CD4-positive, alpha-beta T cell (primary cell): ENCODE results near the gene GALNT10. TPM values are rescaled to one million over a fixed set of nuclear protein-coding genes. Genes with fewer than 3 reads are reported as not detected.
A peak's percentile ranks its signal among the peaks of the same experiment; 100 is the strongest.

Source experiments
- ATAC-seq: fragments of 200-7000 bp; cut with Tn5 transposase; one replicate; pipeline ENCODE4 v1.10.0; 2022; ENCODE audit warnings: mild to moderate bottlenecking; ENCODE audit not compliant: poor library complexity
- CTCF ChIA-PET: fragments of 350-600 bp; sonication (Branson Sonifier 250); formaldehyde crosslinking; loops from one replicate; lab custom pipeline; 2021; ENCODE audit warnings: antibody characterized with exemption, inconsistent platforms; lab: Charles Lee
- POLR2A ChIA-PET: fragments of 350-600 bp; sonication (Branson Sonifier 250); formaldehyde crosslinking; loops from one replicate; lab custom pipeline; 2021; ENCODE audit warnings: antibody characterized with exemption, inconsistent platforms; lab: Charles Lee
- DNase-seq, 14 experiments: peaks; one replicate each; pipeline ENCODE4 v3.0.0-alpha.2; 2013 to 2020; ENCODE audit warnings: mixed read lengths in 2 of 14
- H3K27ac ChIP-seq, 2 donors: one replicate each; pipeline versions ENCODE4 v1.5.1 to v1.7.0; 2013; ENCODE audit warnings: low read length in 2 of 2, low read depth in 1 of 2, mild to moderate bottlenecking in 1 of 2
- H3K27me3 ChIP-seq, 2 experiments: 1 replicate in 1 of 2; 2 replicates in 1 of 2; pipeline versions ENCODE4 v1.6.1 to v1.7.0; 2013; ENCODE audit warnings: low read length in 2 of 2, control low read depth in 1 of 2, mild to moderate bottlenecking in 1 of 2, moderate library complexity in 1 of 2; ENCODE audit not compliant: insufficient read depth in 2 of 2, control insufficient read depth in 1 of 2
- H3K36me3 ChIP-seq: one replicate; pipeline ENCODE4 v1.6.1; 2013; ENCODE audit warnings: low read length, control low read depth; ENCODE audit not compliant: insufficient read depth
- H3K4me1 ChIP-seq: one replicate; pipeline ENCODE4 v1.6.1; 2013; ENCODE audit warnings: low read length, control low read depth; ENCODE audit not compliant: insufficient read depth
- H3K4me3 ChIP-seq: one replicate; pipeline ENCODE4 v1.5.1; 2013; ENCODE audit warnings: mild to moderate bottlenecking, low read length, moderate library complexity
- H3K9me3 ChIP-seq, 2 experiments: 1 replicate in 1 of 2; 2 replicates in 1 of 2; pipeline versions ENCODE4 v1.6.1 to v1.7.0; 2013; ENCODE audit warnings: low read length in 2 of 2, mild to moderate bottlenecking in 2 of 2, control low read depth in 1 of 2, moderate library complexity in 1 of 2; ENCODE audit not compliant: control insufficient read depth in 1 of 2, insufficient read depth in 1 of 2
- H3K27ac Mint-ChIP-seq: one replicate; pipeline ENCODE4 v1.8.0; 2020; ENCODE audit warnings: mixed read lengths
- H3K27me3 Mint-ChIP-seq: one replicate; pipeline ENCODE4 v1.8.0; 2021; ENCODE audit warnings: mixed read lengths
- H3K36me3 Mint-ChIP-seq: one replicate; pipeline ENCODE4 v1.8.0; 2021; ENCODE audit warnings: low read depth, mixed read lengths
- H3K4me1 Mint-ChIP-seq: one replicate; pipeline ENCODE4 v1.8.0; 2021; ENCODE audit warnings: low read depth, mixed read lengths
- H3K4me3 Mint-ChIP-seq: one replicate; pipeline ENCODE4 v1.8.0; 2020; ENCODE audit warnings: mild to moderate bottlenecking, mixed read lengths
- H3K9me3 Mint-ChIP-seq: one replicate; pipeline ENCODE4 v1.8.0; 2020; ENCODE audit warnings: mixed read lengths
- CTCF ChIP-seq: fragments of 200-600 bp; IDR thresholded peaks from one replicate; pipeline ENCODE4 v1.8.0; 2022; ENCODE audit warnings: antibody characterized with exemption, mild to moderate bottlenecking
- intact Hi-C, 2 experiments: fragments of 100-400 bp; cut with DNase I in 1 of 2; cut with micrococcal nuclease in 1 of 2; formaldehyde crosslinking; loops; one replicate each; pipeline versions ENCODE4 v1.15.1 to v1.9.0; 2023 to 2025; cut with DNase I, micrococcal nuclease
- total RNA-seq, 174 experiments: library from RNA in 2 of 174; stranded (reverse) in 2 of 174; gene quantifications; one replicate each; pipeline ENCODE4 v1.2.3 and lab custom pipeline; 2021 to 2026

The GALNT10 gene
- total RNA-seq, 2 experiments from 2014 or later = 21.7 to 23.0 TPM

DNA sequence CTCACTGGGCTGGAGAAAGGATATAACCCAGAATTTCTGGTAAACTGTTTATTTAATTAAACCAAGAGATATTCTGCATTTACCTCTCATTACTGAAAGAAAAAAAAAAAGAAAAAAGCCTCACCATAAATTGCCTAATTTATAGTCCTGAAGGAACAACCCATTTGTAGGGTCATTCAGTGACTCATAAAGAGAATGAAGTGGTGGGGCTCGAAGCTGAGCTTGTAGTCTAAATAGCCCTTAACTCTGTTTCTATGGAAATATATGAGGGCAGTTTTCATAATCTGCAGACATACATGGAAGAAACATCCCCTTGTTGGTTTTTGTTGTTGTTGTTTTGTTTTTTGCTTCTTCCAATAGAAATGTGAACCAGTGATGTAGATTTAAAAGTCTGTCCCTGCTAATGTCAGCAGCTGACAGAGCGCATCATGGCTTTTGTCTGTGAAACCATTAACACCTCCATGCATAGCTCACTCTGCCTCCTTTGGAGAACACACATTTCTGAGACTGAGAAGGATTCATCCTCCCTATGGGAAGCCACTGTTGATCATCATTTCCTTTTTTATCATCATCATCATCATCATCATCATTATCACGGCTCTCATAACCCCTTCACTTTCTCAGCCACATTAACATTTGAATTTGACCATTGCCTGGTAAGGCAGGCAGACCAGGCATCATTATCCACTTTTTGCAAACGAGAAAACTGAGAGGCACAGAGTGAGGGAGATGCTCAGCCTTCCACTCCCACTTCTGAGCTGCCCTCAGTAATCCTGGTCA, 187.4 kb downstream of the GALNT10 start:
- Mint-ChIP-seq H3K9me3 (no peaks in the 10 kb centered on the region), H3K36me3 (peaks cover 65% of the 10 kb centered on the region), H3K27me3 (no peaks in the 10 kb centered on the region), H3K4me3 (no peak overlapping the region), H3K27ac (no peak overlapping the region), H3K4me1 (no peaks in the 10 kb centered on the region)
- Histone ChIP-seq H3K4me3 (no peak overlapping the region), H3K36me3 (peaks cover 65% of the 10 kb centered on the region), H3K27me3 (no peaks in the 10 kb centered on the region), H3K4me1 (no peaks in the 10 kb centered on the region), H3K27ac (no peak overlapping the region), H3K9me3 (no peaks in the 10 kb centered on the region)
- ChIA-PET CTCF (no interaction called here), POLR2A (no interaction called here)
- TF ChIP-seq CTCF = no peak
- intact Hi-C loops = no loop called here
- ATAC-seq (no peak), DNase-seq (no peak)

DNA sequence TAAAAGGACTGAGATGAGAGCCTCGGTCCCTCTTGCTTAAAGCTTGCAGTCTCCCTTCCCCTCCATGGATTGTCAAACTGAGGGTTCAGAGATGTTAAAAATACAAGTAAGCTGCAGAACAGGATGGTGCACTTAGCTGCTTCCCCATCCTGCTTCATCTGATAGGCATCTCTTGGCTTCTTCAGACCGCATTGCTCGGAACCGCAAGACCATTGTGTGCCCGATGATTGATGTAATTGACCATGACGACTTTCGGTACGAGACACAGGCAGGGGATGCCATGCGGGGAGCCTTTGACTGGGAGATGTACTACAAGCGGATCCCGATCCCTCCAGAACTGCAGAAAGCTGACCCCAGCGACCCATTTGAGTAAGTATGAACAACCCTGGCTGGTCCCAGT, 189.7 kb downstream of the GALNT10 start:
- Histone ChIP-seq H3K9me3 (no peaks in the 10 kb centered on the region), H3K27me3 (no peaks in the 10 kb centered on the region), H3K36me3 (peaks cover 70% of the 10 kb centered on the region), H3K27ac (no peak overlapping the region), H3K4me3 (no peak overlapping the region), H3K4me1 (peaks cover 5% of the 10 kb centered on the region)
- POLR2A ChIA-PET = no interaction called here
- DNase-seq (no peak), ATAC-seq (no peak)
- intact Hi-C loops = no loop called here
- Mint-ChIP-seq H3K4me3 (no peak overlapping the region), H3K27me3 (no peaks in the 10 kb centered on the region), H3K36me3 (peaks cover 72% of the 10 kb centered on the region), H3K9me3 (no peaks in the 10 kb centered on the region), H3K4me1 (peaks cover 13% of the 10 kb centered on the region), H3K27ac (no peak overlapping the region)
- no peak for TF ChIP-seq CTCF
- CTCF ChIA-PET = no interaction called here

GRCh38 chr5:154384480-154385235, 194.1 kb downstream of the GALNT10 start:
- POLR2A ChIA-PET = no interaction called here
- CTCF ChIA-PET = no interaction called here
- peaks cover 51% of the 10 kb centered on the region for H3K36me3 Mint-ChIP-seq
- TF ChIP-seq CTCF = no peak
- no peak overlapping the region for H3K4me3 Mint-ChIP-seq
- ATAC-seq = no peak
- Histone ChIP-seq H3K9me3 (no peaks in the 10 kb centered on the region), H3K4me1 (peaks cover 6% of the 10 kb centered on the region), H3K36me3 (peaks cover 45% of the 10 kb centered on the region), H3K27me3 (no peaks in the 10 kb centered on the region), H3K27ac (no peak overlapping the region), H3K4me3 (no peak overlapping the region)
- DNase-seq = peak in 3 of 14 experiments; percentile 24 to 69 (median 37)
- H3K4me1 Mint-ChIP-seq = peaks cover 15% of the 10 kb centered on the region
- peak overlapping the region; percentile 30 for H3K27ac Mint-ChIP-seq
- intact Hi-C loops = no loop called here
- H3K9me3 Mint-ChIP-seq = no peaks in the 10 kb centered on the region
- no peaks in the 10 kb centered on the region for H3K27me3 Mint-ChIP-seq
